H9 (cell line): ENCODE measurements around the gene FABP3. TPM values are rescaled to one million over a fixed set of nuclear protein-coding genes. Genes with fewer than 3 reads are reported as not detected.

ENCODE experiments used
- DNase-seq: peaks from one replicate; pipeline ENCODE4 v3.0.0-alpha.2; 2017
- H2AFZ ChIP-seq: one replicate; pipeline ENCODE4 v1.6.1; 2013; ENCODE audit warnings: mild to moderate bottlenecking, low read length, control low read depth, moderate library complexity
- H2AK5ac ChIP-seq: 2 replicates; pipeline ENCODE4 v1.6.1; 2013; ENCODE audit warnings: low read length, control low read depth, mixed read lengths; ENCODE audit not compliant: insufficient read length
- H2BK120ac ChIP-seq: one replicate; pipeline ENCODE4 v1.6.1; 2013; ENCODE audit warnings: low read depth, mild to moderate bottlenecking, low read length, control low read depth, inconsistent platforms; ENCODE audit not compliant: poor library complexity, severe bottlenecking
- H2BK12ac ChIP-seq: 2 replicates; pipeline ENCODE4 v1.6.1; 2013; ENCODE audit warnings: low read length, control low read depth, mixed read lengths, low read depth; ENCODE audit not compliant: insufficient read length
- H2BK15ac ChIP-seq: 2 replicates; pipeline ENCODE4 v1.6.1; 2013; ENCODE audit warnings: low read depth, low read length, control low read depth
- H2BK20ac ChIP-seq: one replicate; pipeline ENCODE4 v1.6.1; 2013; ENCODE audit warnings: low read depth, mild to moderate bottlenecking, low read length, control low read depth, inconsistent platforms; ENCODE audit not compliant: poor library complexity, severe bottlenecking
- H2BK5ac ChIP-seq: 2 replicates; pipeline ENCODE4 v1.6.1; 2013; ENCODE audit warnings: low read length, control low read depth, mixed read lengths; ENCODE audit not compliant: insufficient read length
- H3K14ac ChIP-seq: 2 replicates; pipeline ENCODE4 v1.6.1; 2013; ENCODE audit warnings: low read length, control low read depth; ENCODE audit not compliant: insufficient read depth
- H3K18ac ChIP-seq: 2 replicates; pipeline ENCODE4 v1.6.1; 2013; ENCODE audit warnings: low read depth, mild to moderate bottlenecking, mixed read lengths, low read length, control low read depth; ENCODE audit not compliant: insufficient read length
- H3K23ac ChIP-seq: 2 replicates; pipeline ENCODE4 v1.6.1; 2013; ENCODE audit warnings: low read length, control low read depth, mixed read lengths, low read depth; ENCODE audit not compliant: insufficient read length
- H3K23me2 ChIP-seq: 2 replicates; pipeline ENCODE4 v1.6.1; 2013; ENCODE audit warnings: low read depth, mild to moderate bottlenecking, mixed read lengths, low read length, control low read depth; ENCODE audit not compliant: insufficient read length, poor library complexity, severe bottlenecking
- H3K27ac ChIP-seq: 2 replicates; pipeline ENCODE4 v1.5.1; 2013; ENCODE audit warnings: low read length, control low read depth, mixed read lengths, low read depth; ENCODE audit not compliant: insufficient read length
- H3K27me3 ChIP-seq: 2 replicates; pipeline ENCODE4 v1.6.1; 2013; ENCODE audit warnings: low read length, control low read depth, inconsistent platforms; ENCODE audit not compliant: insufficient read depth
- H3K4ac ChIP-seq: 2 replicates; pipeline ENCODE4 v1.6.1; 2013; ENCODE audit warnings: low read depth, mild to moderate bottlenecking, control low read depth, inconsistent platforms, low read length, moderate library complexity
- H3K4me1 ChIP-seq: 2 replicates; pipeline ENCODE4 v1.6.1; 2013; ENCODE audit warnings: low read length, control low read depth, inconsistent platforms; ENCODE audit not compliant: insufficient read depth
- H3K4me2 ChIP-seq: 2 replicates; pipeline ENCODE4 v1.6.1; 2013; ENCODE audit warnings: low read length, control low read depth, mixed read lengths; ENCODE audit not compliant: insufficient read length, insufficient read depth
- H3K56ac ChIP-seq: 2 replicates; pipeline ENCODE4 v1.6.1; 2013; ENCODE audit warnings: low read depth, mild to moderate bottlenecking, mixed read lengths, low read length, control low read depth; ENCODE audit not compliant: insufficient read length
- H3K79me1 ChIP-seq: 2 replicates; pipeline ENCODE4 v1.6.1; 2013; ENCODE audit warnings: low read depth, mild to moderate bottlenecking, moderate library complexity, low read length, control low read depth, inconsistent platforms; ENCODE audit not compliant: insufficient read depth, poor library complexity, severe bottlenecking
- H3K79me2 ChIP-seq: 2 replicates; pipeline ENCODE4 v1.6.1; 2013; ENCODE audit warnings: low read length, control low read depth, inconsistent platforms; ENCODE audit not compliant: insufficient read depth
- H3K9ac ChIP-seq: 2 replicates; pipeline ENCODE4 v1.6.1; 2013; ENCODE audit warnings: low read length, control low read depth, mixed read lengths; ENCODE audit not compliant: insufficient read length; ENCODE audit errors: extremely low read depth
- H3K9me3 ChIP-seq: one replicate; pipeline ENCODE4 v1.6.1; 2013; ENCODE audit warnings: low read depth, low read length, inconsistent platforms; ENCODE audit not compliant: control insufficient read depth
- H3T11ph ChIP-seq: one replicate; pipeline ENCODE4 v1.6.1; 2013; ENCODE audit warnings: mild to moderate bottlenecking, low read length, control low read depth, inconsistent platforms
- H4K20me1 ChIP-seq: one replicate; pipeline ENCODE4 v1.6.1; 2013; ENCODE audit not compliant: control insufficient read depth, insufficient read length, insufficient read depth
- H4K5ac ChIP-seq: 2 replicates; pipeline ENCODE4 v1.6.1; 2013; ENCODE audit warnings: low read depth, mild to moderate bottlenecking, mixed read lengths, low read length, control low read depth; ENCODE audit not compliant: insufficient read length
- H4K8ac ChIP-seq: replicated peaks from 2 replicates; pipeline ENCODE4 v1.6.1; 2013; ENCODE audit warnings: low read length, control low read depth, mixed read lengths, low read depth; ENCODE audit not compliant: insufficient read length
- H4K91ac ChIP-seq: 2 replicates; pipeline ENCODE4 v1.6.1; 2013; ENCODE audit warnings: low read depth, mild to moderate bottlenecking, moderate library complexity, mixed read lengths, low read length, control low read depth; ENCODE audit not compliant: insufficient read length
- H3K27ac Mint-ChIP-seq, 3 experiments: 2 replicates in 2 of 3; 3 replicates in 1 of 3; pipeline ENCODE4 v1.8.0; 2020 to 2021; ENCODE audit warnings: mixed read lengths in 3 of 3, mild to moderate bottlenecking in 1 of 3, moderate library complexity in 1 of 3
- H3K27me3 Mint-ChIP-seq: 2 replicates; pipeline ENCODE4 v1.8.0; 2021; ENCODE audit warnings: low read depth, mild to moderate bottlenecking, moderate library complexity, mixed read lengths
- H3K36me3 Mint-ChIP-seq, 3 experiments: 2 replicates in 2 of 3; 3 replicates in 1 of 3; pipeline ENCODE4 v1.8.0; 2020 to 2021; ENCODE audit warnings: low read depth in 3 of 3, mixed read lengths in 3 of 3; ENCODE audit not compliant: insufficient read depth in 1 of 3
- H3K4me1 Mint-ChIP-seq, 2 experiments: 2 replicates each; pipeline ENCODE4 v1.8.0; 2020; ENCODE audit warnings: mixed read lengths in 2 of 2
- H3K4me3 Mint-ChIP-seq, 2 experiments: 2 replicates in 1 of 2; 3 replicates in 1 of 2; pipeline ENCODE4 v1.8.0; 2020 to 2021; ENCODE audit warnings: mild to moderate bottlenecking in 2 of 2, mixed read lengths in 2 of 2, moderate library complexity in 1 of 2
- H3K9me3 Mint-ChIP-seq, 2 experiments: 2 replicates in 1 of 2; 3 replicates in 1 of 2; pipeline ENCODE4 v1.8.0; 2020; ENCODE audit warnings: mild to moderate bottlenecking in 2 of 2, mixed read lengths in 2 of 2, moderate library complexity in 1 of 2
- CTCF ChIP-seq: fragments of 200-600 bp; sonication (generic); conservative IDR thresholded peaks from 3 replicates; pipeline ENCODE4 v1.8.0; 2021; ENCODE audit warnings: antibody characterized with exemption, mild to moderate bottlenecking
- WGBS: extraction: QIAGEN DNeasy Blood & Tissue Kit; methylation state at CpG from one replicate; pipeline ENCODE4 v1.1.7; 2013; ENCODE audit warnings: missing lambda C conversion rate, low lambda C conversion rate, mixed read lengths; ENCODE audit not compliant: insufficient read length; ENCODE audit errors: extremely low coverage; 5-methylcytosine and 5-hydroxymethylcytosine counted together
- total RNA-seq: library from RNA; stranded (reverse); gene quantifications from 2 replicates; pipeline ENCODE4 v1.2.1, GENCODE V29; 2021

FABP3 gene
- total RNA-seq, 1 experiment from 2014 or later = 9.0 TPM

GRCh38 chr1:31372051-31372450 lies 825 bp downstream of the FABP3 start:
- peaks cover 4 to 10% (median 5%) of the 10 kb centered on the region in 3 experiments; a peak in 4 of 7 replicates for H3K36me3 Mint-ChIP-seq
- H3K4me3 Mint-ChIP-seq = peak overlapping the region in 1 of 2 experiments; percentile 79; a peak in 3 of 5 replicates
- Histone ChIP-seq H3T11ph (no peak overlapping the region), H4K20me1 (no peaks in the 10 kb centered on the region), H4K8ac (no peak overlapping the region), H3K23ac (no peak overlapping the region), H3K4ac (no peak overlapping the region), H3K4me1 (peaks cover 13% of the 10 kb centered on the region), H3K9ac (no peak overlapping the region), H4K5ac (no peak overlapping the region), H2AK5ac (no peak overlapping the region), H4K91ac (no peak overlapping the region), H2AFZ (no peak overlapping the region), H3K4me2 (peak overlapping the region; percentile 79), H2BK5ac (no peak overlapping the region), H3K14ac (no peak overlapping the region), H2BK20ac (no peak overlapping the region), H3K27me3 (no peaks in the 10 kb centered on the region), H3K79me1 (no peaks in the 10 kb centered on the region), H2BK15ac (no peak overlapping the region), H3K79me2 (no peaks in the 10 kb centered on the region), H3K18ac (no peak overlapping the region), H3K56ac (no peak overlapping the region), H2BK120ac (no peak overlapping the region), H3K23me2 (peaks cover 10% of the 10 kb centered on the region), H3K9me3 (no peaks in the 10 kb centered on the region), H2BK12ac (no peak overlapping the region), H3K27ac (no peak overlapping the region)
- no CpG with 5 or more reads among the region's 3 CpGs for WGBS
- no peak for TF ChIP-seq CTCF
- H3K27me3 Mint-ChIP-seq = peaks cover 7% of the 10 kb centered on the region
- peaks cover 49 to 52% of the 10 kb centered on the region in 2 experiments for H3K4me1 Mint-ChIP-seq
- no peak for DNase-seq
- H3K27ac Mint-ChIP-seq = no peak overlapping the region
- no peaks in the 10 kb centered on the region; a peak in 1 of 5 replicates for H3K9me3 Mint-ChIP-seq
